GM19193 (cell line): ENCODE measurements around the gene FRMD4A.

Experiments
- POLR2A ChIP-seq: IDR thresholded peaks from 4 replicates; pipeline ENCODE4 v1.6.1; 2011; ENCODE audit not compliant: insufficient read depth, insufficient read length; ENCODE audit errors: extremely low read depth

The FRMD4A gene

GRCh38 chr10:14285941-14286560 lies 44.7 kb downstream of the FRMD4A start:
- no peak for TF ChIP-seq POLR2A

GRCh38 chr10:14282276-14282675 lies 48.4 kb downstream of the FRMD4A start:
- TF ChIP-seq POLR2A: no peak

- TF ChIP-seq POLR2A: no peak
These were observed 52.2 kb downstream of the FRMD4A start for GRCh38 chr10:14278533-14278932.

- no peak for TF ChIP-seq POLR2A
These were observed 54.5 kb downstream of the FRMD4A start for GRCh38 chr10:14276210-14276609.

- no peak for TF ChIP-seq POLR2A
These were observed 59.1 kb downstream of the FRMD4A start for GRCh38 chr10:14271621-14272020.

- TF ChIP-seq POLR2A: no peak
These were observed 60.4 kb downstream of the FRMD4A start for GRCh38 chr10:14270370-14270769.

GRCh38 chr10:14265709-14266108 lies 65.0 kb downstream of the FRMD4A start:
- no peak for TF ChIP-seq POLR2A

- TF ChIP-seq POLR2A: no peak
These were observed 67.8 kb downstream of the FRMD4A start for GRCh38 chr10:14262836-14263425.

- no peak for TF ChIP-seq POLR2A
These were observed 69.4 kb downstream of the FRMD4A start for GRCh38 chr10:14261336-14261735.

GRCh38 chr10:14259696-14260566 lies 70.8 kb downstream of the FRMD4A start:
- no peak for TF ChIP-seq POLR2A

GRCh38 chr10:14254368-14254767 lies 76.4 kb downstream of the FRMD4A start:
- no peak for TF ChIP-seq POLR2A

- no peak for TF ChIP-seq POLR2A
These were observed 77.0 kb downstream of the FRMD4A start for GRCh38 chr10:14253711-14254110.

- TF ChIP-seq POLR2A: no peak
These were observed 77.6 kb downstream of the FRMD4A start for GRCh38 chr10:14253079-14253478.

- no peak for TF ChIP-seq POLR2A
These were observed 80.1 kb downstream of the FRMD4A start for GRCh38 chr10:14250496-14251076.

GRCh38 chr10:14247377-14248116 lies 83.2 kb downstream of the FRMD4A start:
- TF ChIP-seq POLR2A: no peak
